ENCODE results near the gene PODXL.

DNA sequence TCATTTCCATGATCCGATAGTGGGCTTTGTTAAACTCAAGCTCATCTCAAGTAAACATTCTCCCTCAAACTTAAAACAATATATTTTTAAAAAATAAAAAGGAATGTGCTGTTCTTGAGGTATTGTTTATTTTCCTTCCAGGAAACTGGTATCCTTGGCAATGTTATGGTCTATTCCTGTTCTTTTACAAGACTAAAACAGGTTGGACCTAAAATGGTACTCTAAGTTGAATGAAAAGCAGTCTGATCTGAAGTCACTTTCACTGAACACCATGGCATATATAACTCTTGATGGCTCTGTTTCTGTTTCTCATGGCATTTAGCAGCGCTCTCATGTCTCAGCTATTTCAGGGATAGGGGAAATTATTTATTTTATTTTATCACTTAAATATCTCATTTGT, 70.1 kb downstream of the PODXL start:
- TF ChIP-seq EP300 (IDR thresholded peaks at IDR 0.05; ENCODE audit: borderline replicate concordance in 1 of 2, control insufficient read depth in 1 of 2, low read depth in 2 of 2, low read length in 2 of 2), result no peak
- TF ChIP-seq CTCF (IDR thresholded peaks at IDR 0.05 in 2 of 3, conservative IDR thresholded peaks at IDR 0.05 in 1 of 3; ENCODE audit: control insufficient read depth in 2 of 3, extremely low read depth in 1 of 3, insufficient read depth in 1 of 3, low read depth in 3 of 3, low read length in 3 of 3), result no peak
- no peak for TF ChIP-seq SKIL (IDR thresholded peaks at IDR 0.05; ENCODE audit: low read depth, poor library complexity, severe bottlenecking)
- no peak for TF ChIP-seq POLR2A (IDR thresholded peaks at IDR 0.05; ENCODE audit: low read depth, low read length)
- TF ChIP-seq BMI1 (IDR thresholded peaks at IDR 0.05; ENCODE audit: borderline replicate concordance), result no peak
- TF ChIP-seq, protein P1, sequence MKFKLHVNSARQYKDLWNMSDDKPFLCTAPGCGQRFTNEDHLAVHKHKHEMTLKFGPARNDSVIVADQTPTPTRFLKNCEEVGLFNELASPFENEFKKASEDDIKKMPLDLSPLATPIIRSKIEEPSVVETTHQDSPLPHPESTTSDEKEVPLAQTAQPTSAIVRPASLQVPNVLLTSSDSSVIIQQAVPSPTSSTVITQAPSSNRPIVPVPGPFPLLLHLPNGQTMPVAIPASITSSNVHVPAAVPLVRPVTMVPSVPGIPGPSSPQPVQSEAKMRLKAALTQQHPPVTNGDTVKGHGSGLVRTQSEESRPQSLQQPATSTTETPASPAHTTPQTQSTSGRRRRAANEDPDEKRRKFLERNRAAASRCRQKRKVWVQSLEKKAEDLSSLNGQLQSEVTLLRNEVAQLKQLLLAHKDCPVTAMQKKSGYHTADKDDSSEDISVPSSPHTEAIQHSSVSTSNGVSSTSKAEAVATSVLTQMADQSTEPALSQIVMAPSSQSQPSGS (IDR thresholded peaks at IDR 0.05; ENCODE audit: low read length), result no peak
- no peak for TF ChIP-seq SMC3 (IDR thresholded peaks at IDR 0.05; ENCODE audit: borderline replicate concordance, low read length)
- no peak for TF ChIP-seq YY1 (IDR thresholded peaks at IDR 0.05; ENCODE audit: low read depth, low read length)
- TF ChIP-seq TCF12 (IDR thresholded peaks at IDR 0.05; ENCODE audit: low read depth, low read length), result no peak
- TF ChIP-seq, protein P2, sequence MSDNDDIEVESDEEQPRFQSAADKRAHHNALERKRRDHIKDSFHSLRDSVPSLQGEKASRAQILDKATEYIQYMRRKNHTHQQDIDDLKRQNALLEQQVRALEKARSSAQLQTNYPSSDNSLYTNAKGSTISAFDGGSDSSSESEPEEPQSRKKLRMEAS (IDR thresholded peaks at IDR 0.05; ENCODE audit: low read depth, low read length), result no peak
- TF ChIP-seq SRF (IDR thresholded peaks at IDR 0.05; ENCODE audit: low read depth in 2 of 2, low read length in 2 of 2), result no peak
- no peak for TF ChIP-seq RELB (IDR thresholded peaks at IDR 0.05; ENCODE audit: low read depth)
- TF ChIP-seq RFX5 (IDR thresholded peaks at IDR 0.05; ENCODE audit: low read depth, low read length), result no peak
- no peak for TF ChIP-seq CEBPB (IDR thresholded peaks at IDR 0.05; ENCODE audit: borderline replicate concordance in 1 of 2, low read depth in 2 of 2, low read length in 2 of 2)
